Globus pallidus (tissue), 1 donor: ENCODE data around the gene ARL4C.
"Not testable (repeated sequence)": the region's sequence is repeated elsewhere in the genome, so short reads cannot be mapped to it uniquely, and the experiment has no call there.

Experiments
- DNase-seq: peaks from one replicate; pipeline ENCODE4 v3.0.0-alpha.2; 2015; ENCODE audit warnings: low spot score

Gene ARL4C

GRCh38 chr2:234476766-234477165 lies 20.1 kb downstream of the ARL4C start:
- no peak for DNase-seq

- DNase-seq, result no peak
Observed at GRCh38 chr2:234474654-234475053, 22.2 kb downstream of the ARL4C start.

- DNase-seq, result no peak
Observed at GRCh38 chr2:234472155-234472554, 24.7 kb downstream of the ARL4C start.

GRCh38 chr2:234469972-234470371 lies 26.9 kb downstream of the ARL4C start:
- DNase-seq, result no peak

- no peak for DNase-seq
Observed at GRCh38 chr2:234469251-234469845, 27.5 kb downstream of the ARL4C start.

GRCh38 chr2:234468503-234468902 lies 28.4 kb downstream of the ARL4C start:
- no peak for DNase-seq

GRCh38 chr2:234467289-234467688 lies 29.6 kb downstream of the ARL4C start:
- no peak for DNase-seq

GRCh38 chr2:234464291-234464645 lies 32.6 kb downstream of the ARL4C start:
- no peak for DNase-seq

GRCh38 chr2:234463626-234464290 lies 33.1 kb downstream of the ARL4C start:
- no peak for DNase-seq

GRCh38 chr2:234462218-234462992 lies 34.5 kb downstream of the ARL4C start:
- no peak for DNase-seq

- DNase-seq, result no peak
Observed at GRCh38 chr2:234459401-234460009, 37.4 kb downstream of the ARL4C start.

- no peak for DNase-seq
Observed at GRCh38 chr2:234458466-234458865, 38.4 kb downstream of the ARL4C start.

GRCh38 chr2:234457421-234457820 lies 39.5 kb downstream of the ARL4C start:
- no peak for DNase-seq

GRCh38 chr2:234455246-234455645 lies 41.6 kb downstream of the ARL4C start:
- not testable (repeated sequence) for DNase-seq

- no peak for DNase-seq
Observed at GRCh38 chr2:234454433-234454832, 42.4 kb downstream of the ARL4C start.

- DNase-seq, result no peak
Observed at GRCh38 chr2:234453216-234453615, 43.7 kb downstream of the ARL4C start.

- DNase-seq, result no peak
Observed at GRCh38 chr2:234451852-234452625, 44.8 kb downstream of the ARL4C start.

GRCh38 chr2:234451242-234451641 lies 45.6 kb downstream of the ARL4C start:
- DNase-seq, result no peak

GRCh38 chr2:234450431-234451124 lies 46.3 kb downstream of the ARL4C start:
- no peak for DNase-seq

GRCh38 chr2:234448506-234449184 lies 48.2 kb downstream of the ARL4C start:
- DNase-seq, result no peak

GRCh38 chr2:234447963-234448362 lies 48.9 kb downstream of the ARL4C start:
- DNase-seq, result no peak
